T1000 (cell line): ENCODE results near the gene GPR152.
"Not testable (repeated sequence)": the region's sequence is repeated elsewhere in the genome, so short reads cannot be mapped to it uniquely, and the experiment has no call there.

Experiments used
- DNase-seq: peaks from one replicate; lab custom pipeline; 2025; ENCODE audit warnings: mixed read lengths; lab: John Stamatoyannopoulos, UW

GPR152 gene

DNA sequence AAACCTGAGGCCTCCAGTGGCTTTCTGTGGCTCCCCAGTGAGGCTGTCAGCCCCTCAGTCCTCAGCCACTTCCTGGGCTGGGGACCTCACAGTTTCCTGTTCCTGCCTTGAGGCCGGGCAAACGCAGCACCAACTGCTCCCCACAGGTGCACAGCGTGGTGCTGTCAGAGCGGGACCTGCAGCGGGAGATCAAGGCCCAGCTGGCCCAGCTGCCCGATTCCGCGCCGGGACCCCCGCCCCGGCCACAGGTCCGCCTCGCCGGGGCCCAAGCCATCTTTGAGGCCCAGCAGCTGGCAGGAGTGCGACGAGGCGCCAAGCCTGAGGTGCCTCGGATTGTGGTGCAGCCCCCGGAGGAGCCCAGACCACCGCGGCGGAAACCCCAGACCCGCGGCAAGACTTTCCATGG, 43.3 kb downstream of the GPR152 start:
- DNase-seq: no peak

GRCh38 chr11:67408437-67409200, 43.9 kb downstream of the GPR152 start:
- no peak for DNase-seq

DNA sequence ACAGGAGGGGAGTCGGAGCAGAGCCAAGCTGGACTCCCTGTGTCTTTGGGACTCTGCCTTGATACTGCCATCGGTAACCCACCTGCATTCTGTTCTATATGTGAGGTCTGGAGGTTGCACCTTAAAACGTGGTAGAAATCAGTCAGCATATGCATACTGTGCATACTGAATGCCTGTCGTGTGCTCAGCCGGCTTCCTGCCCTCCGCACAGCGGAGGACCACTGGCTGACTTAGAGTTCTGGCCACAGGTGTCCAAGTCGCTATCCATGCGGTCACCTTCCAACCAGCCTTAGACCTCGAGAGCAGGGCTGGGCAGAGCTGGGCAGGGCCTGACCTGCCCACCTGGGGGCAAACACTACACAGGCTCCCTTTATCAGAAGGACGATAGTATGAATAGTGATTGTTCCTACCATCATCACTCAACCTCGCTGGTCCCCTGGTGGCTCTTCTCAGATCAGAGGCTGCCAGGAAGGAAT, 44.8 kb downstream of the GPR152 start:
- no peak for DNase-seq

DNA sequence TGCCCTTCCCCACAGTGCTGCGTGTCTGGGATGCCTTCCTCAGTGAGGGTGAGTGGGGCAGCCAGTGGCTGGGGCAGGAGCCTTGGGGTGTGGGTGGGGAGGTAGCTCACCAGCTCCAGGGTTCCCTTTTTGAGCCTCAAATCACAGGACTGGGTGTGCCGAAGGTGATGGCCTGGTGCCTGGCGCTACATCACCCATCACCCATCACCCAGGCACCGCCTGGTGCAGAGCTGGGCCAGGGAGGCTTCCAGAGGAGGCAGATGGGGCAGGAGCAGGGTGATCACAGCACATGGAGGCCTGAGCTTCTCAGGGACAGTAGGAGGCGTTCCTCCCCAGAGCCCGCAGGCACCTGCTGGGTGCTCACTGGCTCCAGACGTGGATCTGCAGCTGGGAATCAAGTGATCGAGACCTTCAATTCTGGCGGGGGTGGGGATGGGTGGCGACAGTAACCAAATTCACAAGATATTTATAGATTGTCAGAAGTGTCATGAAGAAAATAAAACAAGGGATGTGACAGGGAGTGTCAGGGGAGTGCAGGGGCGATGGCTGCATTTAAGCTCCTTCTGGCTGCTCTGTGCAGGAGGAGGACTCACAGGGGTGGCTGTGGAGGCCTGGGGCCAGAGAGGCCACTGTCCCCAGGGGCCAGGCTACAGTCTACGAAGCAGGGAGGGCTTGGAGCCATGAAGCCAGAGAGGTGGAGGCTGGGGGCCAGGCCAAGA, 45.4 kb downstream of the GPR152 start:
- no peak for DNase-seq

GRCh38 chr11:67406420-67406968, 46.0 kb downstream of the GPR152 start:
- no peak for DNase-seq

GRCh38 chr11:67405688-67406339, 46.7 kb downstream of the GPR152 start:
- DNase-seq: no peak

GRCh38 chr11:67405196-67405567, 47.3 kb downstream of the GPR152 start:
- no peak for DNase-seq

GRCh38 chr11:67404515-67405195, 47.9 kb downstream of the GPR152 start:
- DNase-seq: no peak

DNA sequence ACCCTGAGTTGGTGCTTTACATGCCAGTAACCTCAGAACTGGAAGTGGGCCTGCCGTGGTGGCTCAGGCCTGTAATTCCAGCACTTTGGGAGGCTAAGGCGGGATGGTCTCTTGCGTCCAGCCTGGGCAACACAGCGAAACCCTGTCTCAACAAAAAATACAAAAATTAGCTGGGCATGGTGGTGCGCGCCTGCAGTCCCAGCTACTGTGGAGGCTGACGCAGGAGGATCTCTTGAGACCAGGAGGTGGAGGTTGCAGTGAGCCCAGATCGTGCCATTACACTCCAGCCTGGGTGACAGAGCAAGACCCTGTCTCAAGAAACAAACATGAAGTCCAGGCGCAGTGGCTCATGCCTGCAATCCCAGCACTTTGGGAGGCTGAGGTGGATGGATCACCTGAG, 49.4 kb downstream of the GPR152 start:
- DNase-seq: not testable (repeated sequence)

- DNase-seq: not testable (repeated sequence)
Observed at GRCh38 chr11:67402192-67402839, 50.2 kb downstream of the GPR152 start.

- peak; percentile 90 for DNase-seq
Observed at GRCh38 chr11:67401495-67402191, 50.9 kb downstream of the GPR152 start, which contains the start of gene PPP1CA. TSS of gene PPP1CA (minus strand) at chr11:67401858. CDS start at chr11:67401782, 76 bp downstream.
